SU-DHL-6 (cell line): ENCODE data around the gene ZNF74.

Experiments used
- EZH2phosphoT487 ChIP-seq: fragments of 200-600 bp; sonication (generic), shearing (Covaris generic); conservative IDR thresholded peaks from 2 replicates; pipeline ENCODE4 v1.6.1; 2018; ENCODE audit warnings: mild to moderate bottlenecking, antibody characterized with exemption, low read length, moderate library complexity, mixed read lengths
- TF ChIP-seq, protein P1 (sequence below): fragments of 200-600 bp; sonication (generic); IDR thresholded peaks from one replicate; pipeline ENCODE4 v1.5.1; 2017; ENCODE audit warnings: antibody characterized with exemption, mild to moderate bottlenecking, low read length, moderate library complexity; ENCODE audit not compliant: insufficient read depth, poor library complexity, severe bottlenecking

DNA sequence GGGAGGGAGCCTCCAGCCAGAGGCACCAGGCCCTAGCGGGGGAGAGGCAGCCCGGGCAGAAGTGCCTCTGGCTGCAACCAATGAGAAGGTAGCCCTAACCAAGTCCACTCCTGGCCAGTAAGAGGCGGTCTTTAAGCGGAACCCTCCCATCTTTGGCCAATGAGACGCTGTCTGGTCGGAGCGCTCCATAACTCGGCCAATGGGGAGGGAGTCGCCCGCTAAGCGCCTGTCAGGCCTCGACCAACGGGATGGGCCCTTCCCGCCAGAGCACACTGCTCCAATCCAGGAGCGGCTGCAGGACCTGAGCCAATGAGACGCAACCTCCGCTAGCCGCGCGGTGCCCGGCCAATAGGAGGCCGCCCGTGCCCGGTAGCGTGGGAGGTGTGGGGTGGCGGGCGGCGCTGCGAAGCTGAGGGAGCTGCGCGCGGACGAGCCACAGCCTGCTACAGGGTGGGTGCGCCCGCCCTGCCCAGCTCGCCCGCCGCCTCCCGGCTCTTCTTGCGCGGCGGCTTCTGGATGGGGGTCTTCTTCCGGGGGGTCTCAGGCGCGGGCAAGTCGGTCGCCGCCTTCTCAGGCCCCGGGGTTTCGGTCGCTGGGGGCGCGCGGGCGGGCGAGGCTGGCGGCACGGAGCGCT lies 31.1 kb downstream of the ZNF74 start:
- TF ChIP-seq, protein P1, sequence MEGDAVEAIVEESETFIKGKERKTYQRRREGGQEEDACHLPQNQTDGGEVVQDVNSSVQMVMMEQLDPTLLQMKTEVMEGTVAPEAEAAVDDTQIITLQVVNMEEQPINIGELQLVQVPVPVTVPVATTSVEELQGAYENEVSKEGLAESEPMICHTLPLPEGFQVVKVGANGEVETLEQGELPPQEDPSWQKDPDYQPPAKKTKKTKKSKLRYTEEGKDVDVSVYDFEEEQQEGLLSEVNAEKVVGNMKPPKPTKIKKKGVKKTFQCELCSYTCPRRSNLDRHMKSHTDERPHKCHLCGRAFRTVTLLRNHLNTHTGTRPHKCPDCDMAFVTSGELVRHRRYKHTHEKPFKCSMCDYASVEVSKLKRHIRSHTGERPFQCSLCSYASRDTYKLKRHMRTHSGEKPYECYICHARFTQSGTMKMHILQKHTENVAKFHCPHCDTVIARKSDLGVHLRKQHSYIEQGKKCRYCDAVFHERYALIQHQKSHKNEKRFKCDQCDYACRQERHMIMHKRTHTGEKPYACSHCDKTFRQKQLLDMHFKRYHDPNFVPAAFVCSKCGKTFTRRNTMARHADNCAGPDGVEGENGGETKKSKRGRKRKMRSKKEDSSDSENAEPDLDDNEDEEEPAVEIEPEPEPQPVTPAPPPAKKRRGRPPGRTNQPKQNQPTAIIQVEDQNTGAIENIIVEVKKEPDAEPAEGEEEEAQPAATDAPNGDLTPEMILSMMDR = no peak
- no peak for TF ChIP-seq EZH2phosphoT487
